SK-N-SH (cell line): Measurements from ENCODE around the gene MYO15B. TPM values are rescaled to one million over a fixed set of nuclear protein-coding genes. Genes with fewer than 3 reads are reported as not detected.

Experiments used
- CTCF ChIA-PET: fragments of 300-600, 350-600 bp; formaldehyde crosslinking; extraction: SDS; loops from one replicate; lab custom pipeline; 2021; lab: Yijun Ruan, JAX
- POLR2A ChIA-PET: fragments of 350-600 bp; sonication (Branson Sonifier 250); formaldehyde crosslinking; extraction: SDS; loops from one replicate; lab custom pipeline; 2020; ENCODE audit warnings: antibody characterized with exemption, inconsistent platforms; lab: Yijun Ruan, JAX
- DNase-seq: peaks from one replicate; pipeline ENCODE4 v3.0.0; 2012
- H2AFZ ChIP-seq: fragments of 200-600 bp; sonication (generic); 2 replicates; pipeline ENCODE4 v1.8.1; 2016; ENCODE audit warnings: antibody characterized with exemption, mild to moderate bottlenecking, low read depth
- H3F3A ChIP-seq: fragments of 200-600 bp; sonication (generic); replicated peaks from 2 replicates; pipeline ENCODE3; 2016; ENCODE audit warnings: antibody characterized with exemption, mild to moderate bottlenecking; ENCODE audit not compliant: insufficient read depth
- H3K27ac ChIP-seq, 2 experiments: fragments of 200-500 bp in 1 of 2; fragments of 200-600 bp in 1 of 2; sonication (Bioruptor generic) in 1 of 2; sonication (generic), shearing (Covaris generic) in 1 of 2; 2 replicates each; pipeline versions ENCODE4 v1.5.1 to v1.6.1; 2014 to 2016; ENCODE audit warnings: low read depth in 2 of 2, inconsistent platforms in 1 of 2, low read length in 1 of 2, mild to moderate bottlenecking in 1 of 2, mixed read lengths in 1 of 2
- H3K27me3 ChIP-seq: fragments of 200-600 bp; sonication (generic), shearing (Covaris generic); 2 replicates; pipeline ENCODE4 v1.6.1; 2016; ENCODE audit warnings: mixed run types; ENCODE audit not compliant: insufficient read depth
- H3K36me3 ChIP-seq, 2 experiments: fragments of 200-500 bp in 1 of 2; fragments of 200-600 bp in 1 of 2; sonication (Bioruptor generic) in 1 of 2; sonication (generic) in 1 of 2; replicated peaks in 1 of 2; 2 replicates each; pipeline versions ENCODE3 to v1.5.1; 2014 to 2016; ENCODE audit warnings: low read length in 1 of 2, mild to moderate bottlenecking in 1 of 2; ENCODE audit not compliant: insufficient read depth in 2 of 2, control insufficient read depth in 1 of 2
- H3K4me1 ChIP-seq, 2 experiments: fragments of 200-500 bp in 1 of 2; fragments of 200-600 bp in 1 of 2; sonication (Bioruptor generic) in 1 of 2; sonication (generic), shearing (Covaris generic) in 1 of 2; 2 replicates each; pipeline versions ENCODE4 v1.5.1 to v1.6.1; 2014 to 2016; ENCODE audit warnings: low read depth in 1 of 2, low read length in 1 of 2, mixed run types in 1 of 2; ENCODE audit not compliant: insufficient read depth in 2 of 2, control insufficient read depth in 1 of 2
- H3K4me2 ChIP-seq: fragments of 200-600 bp; sonication (generic), shearing (Covaris generic); 2 replicates; pipeline ENCODE4 v1.6.1; 2017; ENCODE audit warnings: mixed run types
- H3K4me3 ChIP-seq, 2 experiments: fragments of 200-500 bp in 1 of 2; fragments of 200-600 bp in 1 of 2; sonication (Bioruptor generic) in 1 of 2; sonication (generic), shearing (Covaris generic) in 1 of 2; 2 replicates each; pipeline versions ENCODE4 v1.5.1 to v1.8.1; 2014 to 2016; ENCODE audit warnings: low read depth in 2 of 2, inconsistent platforms in 1 of 2, low read length in 1 of 2, mild to moderate bottlenecking in 1 of 2, mixed read lengths in 1 of 2, moderate library complexity in 1 of 2
- H3K79me2 ChIP-seq: fragments of 200-600 bp; sonication (generic); 2 replicates; pipeline ENCODE4 v1.8.1; 2017; ENCODE audit warnings: mild to moderate bottlenecking; ENCODE audit not compliant: insufficient read depth
- H3K9ac ChIP-seq: fragments of 200-600 bp; sonication (generic); 2 replicates; pipeline ENCODE4 v1.6.1; 2017; ENCODE audit warnings: mixed run types
- H3K9me2 ChIP-seq: fragments of 200-600 bp; sonication (generic); 2 replicates; pipeline ENCODE4 v1.6.1; 2017; ENCODE audit warnings: mixed run types
- H3K9me3 ChIP-seq: fragments of 200-600 bp; sonication (generic); 2 replicates; pipeline ENCODE4 v1.6.1; 2017; ENCODE audit warnings: mixed run types, mild to moderate bottlenecking, moderate library complexity
- H4K20me1 ChIP-seq: fragments of 200-600 bp; sonication (generic); 2 replicates; pipeline ENCODE4 v1.6.1; 2017; ENCODE audit warnings: mild to moderate bottlenecking, mixed run types; ENCODE audit not compliant: insufficient read depth
- EP300 ChIP-seq, 2 experiments: IDR thresholded peaks; 2 replicates each; pipeline versions ENCODE4 v1.4.0 to v1.6.1; 2012; ENCODE audit warnings: borderline replicate concordance in 1 of 2, low read depth in 1 of 2, low read length in 1 of 2
- FOSL2 ChIP-seq: IDR thresholded peaks from 2 replicates; pipeline ENCODE4 v1.4.0; 2012; ENCODE audit warnings: low read depth, mild to moderate bottlenecking, moderate library complexity, borderline replicate concordance
- GABPA ChIP-seq: IDR thresholded peaks from 2 replicates; pipeline ENCODE4 v1.4.0; 2012; ENCODE audit warnings: low read depth, mild to moderate bottlenecking
- GATA2 ChIP-seq: sonication (generic); formaldehyde crosslinking; IDR thresholded peaks from 2 replicates; pipeline ENCODE4 v1.5.0; 2020; ENCODE audit warnings: mild to moderate bottlenecking, missing genetic modification reagents
- JUND ChIP-seq: IDR thresholded peaks from 2 replicates; pipeline ENCODE4 v1.4.0; 2012
- MXI1 ChIP-seq: IDR thresholded peaks from 2 replicates; pipeline ENCODE4 v1.6.1; 2012; ENCODE audit warnings: mild to moderate bottlenecking, low read depth, low read length, improper control_type of control experiment
- NFIC ChIP-seq: IDR thresholded peaks from 2 replicates; pipeline ENCODE4 v1.4.0; 2012; ENCODE audit warnings: borderline replicate concordance
- NRF1 ChIP-seq: IDR thresholded peaks from 2 replicates; pipeline ENCODE4 v1.6.1; 2012; ENCODE audit warnings: low read depth, mild to moderate bottlenecking, low read length
- RAD21 ChIP-seq: IDR thresholded peaks from 2 replicates; pipeline ENCODE4 v1.6.1; 2012; ENCODE audit warnings: mild to moderate bottlenecking, low read length
- RCOR1 ChIP-seq: fragments of 150-350 bp; IDR thresholded peaks from 2 replicates; pipeline ENCODE4 v1.6.1; 2017; ENCODE audit warnings: antibody characterized with exemption, low read length
- REST ChIP-seq: IDR thresholded peaks from 2 replicates; pipeline ENCODE4 v1.6.1; 2012; ENCODE audit warnings: mild to moderate bottlenecking, low read depth, low read length, moderate library complexity
- RFX5 ChIP-seq: IDR thresholded peaks from 2 replicates; pipeline ENCODE4 v1.6.1; 2012; ENCODE audit warnings: mild to moderate bottlenecking, improper control_type of control experiment, low read length
- RXRA ChIP-seq: IDR thresholded peaks from 2 replicates; pipeline ENCODE4 v1.4.0; 2012; ENCODE audit warnings: low read depth, mild to moderate bottlenecking, borderline replicate concordance
- USF2 ChIP-seq: fragments of 150-350 bp; IDR thresholded peaks from 2 replicates; pipeline ENCODE4 v1.6.1; 2017; ENCODE audit warnings: antibody characterized with exemption, low read length, low read depth, borderline replicate concordance
- WGBS: methylation state at CpG from one replicate; pipeline ENCODE4 v1.1.6; 2017; ENCODE audit warnings: low lambda C conversion rate; 5-methylcytosine and 5-hydroxymethylcytosine counted together
- polyA plus RNA-seq, 3 experiments: library from polyadenylated mRNA; depleted of rRNA; stranded (reverse); fragments of >200 nt; gene quantifications; 2 replicates each; pipeline ENCODE4 v1.2.3, GENCODE V29; 2012
- TF ChIP-seq, protein P1 (sequence below): IDR thresholded peaks from 2 replicates; pipeline ENCODE4 v1.4.0; 2012; ENCODE audit warnings: low read depth, borderline replicate concordance
- TF ChIP-seq, protein P2 (sequence below): fragments of 150-350 bp; IDR thresholded peaks from 2 replicates; pipeline ENCODE4 v1.6.1; 2016; ENCODE audit warnings: mild to moderate bottlenecking, low read depth, low read length
- TF ChIP-seq, protein P3 (sequence below): IDR thresholded peaks from 2 replicates; pipeline ENCODE4 v1.4.0; 2012; ENCODE audit warnings: low read depth, borderline replicate concordance
- TF ChIP-seq, protein P4 (sequence below): fragments of 200-600 bp; sonication (generic); IDR thresholded peaks from 2 replicates; pipeline ENCODE4 v1.6.1; 2017; ENCODE audit warnings: antibody characterized with exemption, mild to moderate bottlenecking, moderate library complexity
- TF ChIP-seq, protein P5 (sequence below): IDR thresholded peaks from 2 replicates; pipeline ENCODE4 v1.4.0; 2012; ENCODE audit warnings: low read depth

The MYO15B gene
- polyA plus RNA-seq, 1 of the 3 experiments (the other 2 are of a cell fraction) = 10.3 TPM

DNA sequence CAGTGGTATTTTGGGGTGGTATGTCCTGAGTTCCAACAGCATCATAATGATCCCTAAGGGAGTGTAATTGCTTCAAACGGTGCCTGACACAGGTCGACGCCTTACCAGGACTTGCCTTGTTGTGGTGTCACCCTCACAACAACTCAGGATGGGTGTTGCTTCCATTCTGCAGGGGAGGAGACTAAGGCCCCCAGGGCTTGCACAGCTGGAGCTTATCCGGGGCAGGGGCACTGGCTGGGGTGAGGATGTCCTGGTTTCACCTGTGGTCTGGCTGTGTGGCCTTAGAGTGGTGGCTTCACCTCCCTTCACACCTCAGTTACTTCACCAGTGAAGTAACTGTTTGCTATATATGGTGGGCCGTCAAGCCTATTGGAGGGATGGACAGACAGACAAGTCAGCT, 38.8 kb upstream of the MYO15B start:
- Histone ChIP-seq H3K27me3 (no peaks in the 10 kb centered on the region), H3K27ac (no peak overlapping the region), H2AFZ (no peak overlapping the region), H3K9me3 (no peaks in the 10 kb centered on the region)
- TF ChIP-seq NFIC = no peak
- TF ChIP-seq, protein P1, sequence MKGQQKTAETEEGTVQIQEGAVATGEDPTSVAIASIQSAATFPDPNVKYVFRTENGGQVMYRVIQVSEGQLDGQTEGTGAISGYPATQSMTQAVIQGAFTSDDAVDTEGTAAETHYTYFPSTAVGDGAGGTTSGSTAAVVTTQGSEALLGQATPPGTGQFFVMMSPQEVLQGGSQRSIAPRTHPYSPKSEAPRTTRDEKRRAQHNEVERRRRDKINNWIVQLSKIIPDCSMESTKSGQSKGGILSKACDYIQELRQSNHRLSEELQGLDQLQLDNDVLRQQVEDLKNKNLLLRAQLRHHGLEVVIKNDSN = no peak
- TF ChIP-seq GABPA = no peak
- no peak for TF ChIP-seq GATA2 (CRISPR knock-in tag)
- no peak for TF ChIP-seq USF2
- no peak for TF ChIP-seq REST
- TF ChIP-seq, protein P2, sequence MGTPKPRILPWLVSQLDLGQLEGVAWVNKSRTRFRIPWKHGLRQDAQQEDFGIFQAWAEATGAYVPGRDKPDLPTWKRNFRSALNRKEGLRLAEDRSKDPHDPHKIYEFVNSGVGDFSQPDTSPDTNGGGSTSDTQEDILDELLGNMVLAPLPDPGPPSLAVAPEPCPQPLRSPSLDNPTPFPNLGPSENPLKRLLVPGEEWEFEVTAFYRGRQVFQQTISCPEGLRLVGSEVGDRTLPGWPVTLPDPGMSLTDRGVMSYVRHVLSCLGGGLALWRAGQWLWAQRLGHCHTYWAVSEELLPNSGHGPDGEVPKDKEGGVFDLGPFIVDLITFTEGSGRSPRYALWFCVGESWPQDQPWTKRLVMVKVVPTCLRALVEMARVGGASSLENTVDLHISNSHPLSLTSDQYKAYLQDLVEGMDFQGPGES = no peak
- TF ChIP-seq, protein P3, sequence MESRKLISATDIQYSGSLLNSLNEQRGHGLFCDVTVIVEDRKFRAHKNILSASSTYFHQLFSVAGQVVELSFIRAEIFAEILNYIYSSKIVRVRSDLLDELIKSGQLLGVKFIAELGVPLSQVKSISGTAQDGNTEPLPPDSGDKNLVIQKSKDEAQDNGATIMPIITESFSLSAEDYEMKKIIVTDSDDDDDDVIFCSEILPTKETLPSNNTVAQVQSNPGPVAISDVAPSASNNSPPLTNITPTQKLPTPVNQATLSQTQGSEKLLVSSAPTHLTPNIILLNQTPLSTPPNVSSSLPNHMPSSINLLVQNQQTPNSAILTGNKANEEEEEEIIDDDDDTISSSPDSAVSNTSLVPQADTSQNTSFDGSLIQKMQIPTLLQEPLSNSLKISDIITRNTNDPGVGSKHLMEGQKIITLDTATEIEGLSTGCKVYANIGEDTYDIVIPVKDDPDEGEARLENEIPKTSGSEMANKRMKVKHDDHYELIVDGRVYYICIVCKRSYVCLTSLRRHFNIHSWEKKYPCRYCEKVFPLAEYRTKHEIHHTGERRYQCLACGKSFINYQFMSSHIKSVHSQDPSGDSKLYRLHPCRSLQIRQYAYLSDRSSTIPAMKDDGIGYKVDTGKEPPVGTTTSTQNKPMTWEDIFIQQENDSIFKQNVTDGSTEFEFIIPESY = no peak
- TF ChIP-seq NRF1 = no peak
- no peak for TF ChIP-seq RXRA
- no peak for TF ChIP-seq RFX5
- TF ChIP-seq RAD21 = no peak
- no peak for TF ChIP-seq JUND
- TF ChIP-seq FOSL2 = no peak
- no peak for TF ChIP-seq MXI1
- TF ChIP-seq, protein P4, sequence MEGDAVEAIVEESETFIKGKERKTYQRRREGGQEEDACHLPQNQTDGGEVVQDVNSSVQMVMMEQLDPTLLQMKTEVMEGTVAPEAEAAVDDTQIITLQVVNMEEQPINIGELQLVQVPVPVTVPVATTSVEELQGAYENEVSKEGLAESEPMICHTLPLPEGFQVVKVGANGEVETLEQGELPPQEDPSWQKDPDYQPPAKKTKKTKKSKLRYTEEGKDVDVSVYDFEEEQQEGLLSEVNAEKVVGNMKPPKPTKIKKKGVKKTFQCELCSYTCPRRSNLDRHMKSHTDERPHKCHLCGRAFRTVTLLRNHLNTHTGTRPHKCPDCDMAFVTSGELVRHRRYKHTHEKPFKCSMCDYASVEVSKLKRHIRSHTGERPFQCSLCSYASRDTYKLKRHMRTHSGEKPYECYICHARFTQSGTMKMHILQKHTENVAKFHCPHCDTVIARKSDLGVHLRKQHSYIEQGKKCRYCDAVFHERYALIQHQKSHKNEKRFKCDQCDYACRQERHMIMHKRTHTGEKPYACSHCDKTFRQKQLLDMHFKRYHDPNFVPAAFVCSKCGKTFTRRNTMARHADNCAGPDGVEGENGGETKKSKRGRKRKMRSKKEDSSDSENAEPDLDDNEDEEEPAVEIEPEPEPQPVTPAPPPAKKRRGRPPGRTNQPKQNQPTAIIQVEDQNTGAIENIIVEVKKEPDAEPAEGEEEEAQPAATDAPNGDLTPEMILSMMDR = no peak
- no peak for TF ChIP-seq EP300 (IDR thresholded peaks at IDR 0.05; ENCODE audit: borderline replicate concordance in 1 of 2, low read depth in 1 of 2, low read length in 1 of 2)
- no peak for TF ChIP-seq RCOR1
- TF ChIP-seq, protein P5, sequence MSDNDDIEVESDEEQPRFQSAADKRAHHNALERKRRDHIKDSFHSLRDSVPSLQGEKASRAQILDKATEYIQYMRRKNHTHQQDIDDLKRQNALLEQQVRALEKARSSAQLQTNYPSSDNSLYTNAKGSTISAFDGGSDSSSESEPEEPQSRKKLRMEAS = no peak
- TF ChIP-seq, all 33 proteins: peak for 0
- DNase-seq = no peak
- ChIA-PET CTCF (no interaction called here), POLR2A (no interaction called here)
- Histone ChIP-seq H3F3A (no peaks in the 10 kb centered on the region), H3K79me2 (no peaks in the 10 kb centered on the region), H4K20me1 (no peaks in the 10 kb centered on the region), H3K4me1 (no peaks in the 10 kb centered on the region; a peak in 1 of 4 replicates), H3K4me2 (no peak overlapping the region), H3K9ac (no peak overlapping the region), H3K36me3 (no peaks in the 10 kb centered on the region), H3K4me3 (no peak overlapping the region), H3K9me2 (no peaks in the 10 kb centered on the region)
- WGBS = 74% methylated on average over 5 of the region's 5 CpGs
